Progenitor cell of endocrine pancreas (in vitro differentiated cells): Measurements from ENCODE around the gene AGMO. TPM values are rescaled to one million over a fixed set of nuclear protein-coding genes. Genes with fewer than 3 reads are reported as not detected.

Experiments used
- DNase-seq: peaks from one replicate; pipeline ENCODE4 v3.0.0; 2021; ENCODE audit warnings: low spot score; ENCODE audit not compliant: unreplicated experiment
- H3K27ac Mint-ChIP-seq: 2 replicates; pipeline ENCODE4 v1.8.0; 2021; ENCODE audit warnings: mild to moderate bottlenecking, moderate library complexity, mixed read lengths
- H3K27me3 Mint-ChIP-seq: 2 replicates; pipeline ENCODE4 v1.8.0; 2021; ENCODE audit warnings: mixed read lengths
- H3K36me3 Mint-ChIP-seq: 2 replicates; pipeline ENCODE4 v1.8.0; 2022; ENCODE audit warnings: mixed read lengths; ENCODE audit not compliant: insufficient read depth
- H3K4me1 Mint-ChIP-seq: 2 replicates; pipeline ENCODE4 v1.8.0; 2021; ENCODE audit warnings: low read depth, mixed read lengths
- H3K4me3 Mint-ChIP-seq: 2 replicates; pipeline ENCODE4 v1.8.0; 2021; ENCODE audit warnings: low read depth, mild to moderate bottlenecking, moderate library complexity, mixed read lengths
- H3K9me3 Mint-ChIP-seq: 2 replicates; pipeline ENCODE4 v1.8.0; 2021; ENCODE audit warnings: low read depth, mixed read lengths
- CTCF ChIP-seq: fragments of 200-600 bp; sonication (generic); IDR thresholded peaks from one replicate; pipeline ENCODE4 v1.5.0; 2021; ENCODE audit warnings: antibody characterized with exemption, mild to moderate bottlenecking; ENCODE audit not compliant: unreplicated experiment
- total RNA-seq: library from RNA; stranded (reverse); gene quantifications from 2 replicates; pipeline ENCODE4 v1.2.1, GENCODE V29; 2021

Gene AGMO
- total RNA-seq, 1 donor from 2014 or later: 0.19 TPM

GRCh38 chr7:15245831-15246230 is 316.0 kb downstream of the AGMO start:
- DNase-seq: no peak
- no peak for TF ChIP-seq CTCF
- Mint-ChIP-seq H3K9me3 (no peaks in the 10 kb centered on the region), H3K36me3 (no peaks in the 10 kb centered on the region), H3K27me3 (no peaks in the 10 kb centered on the region), H3K4me3 (no peak overlapping the region), H3K27ac (no peak overlapping the region), H3K4me1 (no peaks in the 10 kb centered on the region)

GRCh38 chr7:15239801-15240200 is 322.0 kb downstream of the AGMO start:
- H3K4me1 Mint-ChIP-seq: peaks cover 3% of the 10 kb centered on the region
- no peak overlapping the region for H3K4me3 Mint-ChIP-seq
- no peak overlapping the region for H3K27ac Mint-ChIP-seq
- no peaks in the 10 kb centered on the region for H3K9me3 Mint-ChIP-seq
- TF ChIP-seq CTCF: no peak
- no peak for DNase-seq
- no peaks in the 10 kb centered on the region for H3K27me3 Mint-ChIP-seq
- no peaks in the 10 kb centered on the region for H3K36me3 Mint-ChIP-seq

DNA sequence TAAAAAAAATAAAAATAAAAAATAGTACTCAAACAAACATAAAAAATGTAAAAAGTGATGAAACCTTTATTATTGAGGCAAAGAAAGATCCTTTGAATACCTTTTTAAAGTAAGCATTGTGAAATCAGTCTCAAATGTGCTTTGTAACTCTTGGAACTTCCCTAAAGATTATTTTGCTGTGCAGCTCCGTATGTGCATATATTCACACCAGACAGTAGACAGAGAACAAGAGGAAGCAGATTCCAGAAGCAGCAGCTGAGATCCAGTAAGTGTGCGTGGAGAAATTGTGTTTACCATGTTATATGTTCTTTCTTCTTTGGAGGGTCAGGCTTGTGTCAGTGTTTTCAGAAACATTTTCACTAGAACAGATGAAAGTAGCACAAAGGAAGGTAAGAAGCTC is 324.9 kb downstream of the AGMO start:
- H3K9me3 Mint-ChIP-seq: peaks cover 8% of the 10 kb centered on the region
- no peaks in the 10 kb centered on the region for H3K36me3 Mint-ChIP-seq
- TF ChIP-seq CTCF: no peak
- H3K27me3 Mint-ChIP-seq: no peaks in the 10 kb centered on the region
- H3K27ac Mint-ChIP-seq: no peak overlapping the region
- DNase-seq: no peak
- peaks cover 3% of the 10 kb centered on the region for H3K4me1 Mint-ChIP-seq
- no peak overlapping the region for H3K4me3 Mint-ChIP-seq

DNA sequence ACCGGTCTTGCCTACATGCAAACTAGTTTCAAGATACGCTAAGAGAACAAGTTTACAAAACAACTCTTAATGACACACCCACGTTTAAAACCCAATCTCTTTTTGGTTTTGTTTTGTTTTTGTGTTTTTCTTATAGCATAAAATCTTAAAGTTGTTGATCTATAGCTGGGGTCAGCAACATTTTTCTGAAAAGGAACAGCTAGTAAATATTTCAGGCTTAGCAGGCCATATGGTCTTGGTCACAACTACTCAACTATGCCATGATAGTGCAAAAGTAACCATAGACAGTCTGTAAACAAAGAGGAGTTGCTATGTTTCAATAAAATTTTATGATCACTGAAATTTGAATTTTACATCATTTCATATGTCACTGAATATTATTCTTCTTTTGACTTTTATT is 327.4 kb downstream of the AGMO start:
- no peak for DNase-seq
- H3K9me3 Mint-ChIP-seq: peaks cover 8% of the 10 kb centered on the region
- no peaks in the 10 kb centered on the region for H3K27me3 Mint-ChIP-seq
- H3K4me3 Mint-ChIP-seq: no peak overlapping the region
- peaks cover 3% of the 10 kb centered on the region for H3K4me1 Mint-ChIP-seq
- no peaks in the 10 kb centered on the region for H3K36me3 Mint-ChIP-seq
- no peak for TF ChIP-seq CTCF
- H3K27ac Mint-ChIP-seq: no peak overlapping the region

DNA sequence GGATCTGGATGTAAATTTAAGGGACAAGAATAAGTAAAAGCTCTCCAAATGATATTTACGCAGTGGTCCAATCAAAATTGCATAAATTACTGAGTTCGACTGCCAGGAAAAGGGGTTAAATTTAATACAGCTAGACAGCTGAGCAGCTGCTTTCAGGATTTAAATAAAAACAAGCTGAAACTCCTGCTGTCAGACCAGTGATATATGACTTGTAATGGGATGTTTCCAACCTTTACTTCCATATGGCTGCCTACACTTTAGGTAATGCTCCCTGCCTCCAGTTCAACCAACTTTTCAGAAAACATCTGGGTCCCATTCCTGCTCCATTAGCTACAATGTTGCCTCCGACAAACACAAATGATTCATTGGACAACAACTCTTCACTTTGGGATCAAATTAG is 333.0 kb downstream of the AGMO start:
- Mint-ChIP-seq H3K9me3 (peaks cover 14% of the 10 kb centered on the region), H3K36me3 (no peaks in the 10 kb centered on the region), H3K4me1 (no peaks in the 10 kb centered on the region)

More for the DNA sequence above, 333.0 kb downstream of the AGMO start:
- no peak for TF ChIP-seq CTCF
- no peaks in the 10 kb centered on the region for H3K27me3 Mint-ChIP-seq
- DNase-seq: no peak
- H3K27ac Mint-ChIP-seq: no peak overlapping the region
- H3K4me3 Mint-ChIP-seq: no peak overlapping the region
